Esophagus squamous epithelium (tissue), 5 donors: ENCODE results near the gene POMP. TPM values are rescaled to one million over a fixed set of nuclear protein-coding genes. Genes with fewer than 3 reads are reported as not detected.

Experiments
- DNase-seq: peaks from one replicate; lab custom pipeline; 2025; lab: John Stamatoyannopoulos, UW
- H3K27ac ChIP-seq, 4 donors: fragments of 200-600 bp; sonication (generic); one replicate each; pipeline ENCODE4 v1.5.1; 2016 to 2019; ENCODE audit warnings: mild to moderate bottlenecking in 1 of 4
- H3K27me3 ChIP-seq, 4 donors: fragments of 200-600 bp; sonication (generic); 1 replicate in 3 of 4; 2 replicates in 1 of 4; pipeline versions ENCODE4 v1.5.1 to v1.6.0; 2017 to 2021; ENCODE audit warnings: antibody characterized with exemption in 1 of 4
- H3K36me3 ChIP-seq, 3 donors: fragments of 200-600 bp; sonication (generic); one replicate each; pipeline ENCODE4 v1.5.1; 2016 to 2019
- H3K4me1 ChIP-seq, 3 donors: fragments of 200-600 bp; sonication (generic); one replicate each; pipeline ENCODE4 v1.5.1; 2017 to 2019
- H3K4me3 ChIP-seq, 4 donors: fragments of 200-600 bp; sonication (generic); 1 replicate in 3 of 4; 2 replicates in 1 of 4; pipeline ENCODE4 v1.5.1; 2016 to 2019; ENCODE audit warnings: mild to moderate bottlenecking in 2 of 4, moderate library complexity in 1 of 4
- H3K9me3 ChIP-seq, 3 donors: fragments of 200-600 bp; sonication (generic); one replicate each; pipeline ENCODE4 v1.5.1; 2016 to 2019
- POLR2A ChIP-seq, 4 donors: fragments of 450-650 bp; IDR thresholded peaks; one replicate each; pipeline ENCODE4 v1.6.1; 2017; ENCODE audit warnings: antibody characterized with exemption in 4 of 4, mild to moderate bottlenecking in 4 of 4, moderate library complexity in 3 of 4
- WGBS, 2 donors: methylation state at CpG; one replicate each; pipeline ENCODE4 v1.1.5; 2018; 5-methylcytosine and 5-hydroxymethylcytosine counted together
- intact Hi-C: fragments of 100-400 bp; cut with DNase I; formaldehyde crosslinking; loops from one replicate; pipeline ENCODE4 v1.15.0; 2022
- total RNA-seq, 4 donors: library from RNA; depleted of rRNA; stranded (reverse); fragments of >200 nt; gene quantifications; one replicate each; pipeline ENCODE4 v1.1.0, GENCODE V29; 2016
- TF ChIP-seq, protein P1 (sequence below), 6 experiments: fragments of 450-650 bp in 4 of 6; fragments of 200-600 bp in 2 of 6; sonication (generic) in 2 of 6; IDR thresholded peaks; one replicate each; pipeline ENCODE4 v1.5.1; 2016 to 2019; ENCODE audit warnings: antibody characterized with exemption in 6 of 6, mild to moderate bottlenecking in 4 of 6, moderate library complexity in 4 of 6
- donor health status: DM: yes; HTN: yes; CAD: no.

POMP gene
- total RNA-seq, 4 donors from 2014 or later: 42.8 to 79.4 (median 65.3) TPM

DNA sequence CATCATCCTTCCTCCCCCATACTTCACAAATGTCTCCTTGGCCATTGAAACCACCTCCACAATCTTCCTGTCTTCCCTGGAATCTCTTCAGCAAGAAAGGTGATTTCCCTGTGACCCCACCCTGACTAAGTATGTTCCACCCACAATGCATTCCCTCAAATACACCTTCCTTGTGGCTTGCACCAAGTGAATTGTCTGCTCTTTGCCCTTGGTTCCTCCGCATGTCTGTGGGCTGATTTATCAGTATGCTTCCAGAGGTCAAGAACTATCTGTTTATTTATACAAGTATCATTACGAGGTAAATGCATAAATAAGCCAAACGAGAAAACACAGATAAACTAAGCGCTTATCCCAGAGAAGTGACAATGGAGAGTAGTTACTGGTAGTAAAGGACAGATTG is 45.4 kb upstream of the POMP start:
- Histone ChIP-seq H3K4me1 (no peaks in the 10 kb centered on the region), H3K4me3 (no peak overlapping the region), H3K27me3 (no peaks in the 10 kb centered on the region), H3K9me3 (no peaks in the 10 kb centered on the region), H3K36me3 (no peaks in the 10 kb centered on the region), H3K27ac (no peak overlapping the region)
- 48 to 64% methylated on average over 4 of the region's 4 CpGs for WGBS, 2 donors
- intact Hi-C loops: no loop called here
- no peak for TF ChIP-seq POLR2A (IDR thresholded peaks at IDR 0.05)
- TF ChIP-seq, protein P1, sequence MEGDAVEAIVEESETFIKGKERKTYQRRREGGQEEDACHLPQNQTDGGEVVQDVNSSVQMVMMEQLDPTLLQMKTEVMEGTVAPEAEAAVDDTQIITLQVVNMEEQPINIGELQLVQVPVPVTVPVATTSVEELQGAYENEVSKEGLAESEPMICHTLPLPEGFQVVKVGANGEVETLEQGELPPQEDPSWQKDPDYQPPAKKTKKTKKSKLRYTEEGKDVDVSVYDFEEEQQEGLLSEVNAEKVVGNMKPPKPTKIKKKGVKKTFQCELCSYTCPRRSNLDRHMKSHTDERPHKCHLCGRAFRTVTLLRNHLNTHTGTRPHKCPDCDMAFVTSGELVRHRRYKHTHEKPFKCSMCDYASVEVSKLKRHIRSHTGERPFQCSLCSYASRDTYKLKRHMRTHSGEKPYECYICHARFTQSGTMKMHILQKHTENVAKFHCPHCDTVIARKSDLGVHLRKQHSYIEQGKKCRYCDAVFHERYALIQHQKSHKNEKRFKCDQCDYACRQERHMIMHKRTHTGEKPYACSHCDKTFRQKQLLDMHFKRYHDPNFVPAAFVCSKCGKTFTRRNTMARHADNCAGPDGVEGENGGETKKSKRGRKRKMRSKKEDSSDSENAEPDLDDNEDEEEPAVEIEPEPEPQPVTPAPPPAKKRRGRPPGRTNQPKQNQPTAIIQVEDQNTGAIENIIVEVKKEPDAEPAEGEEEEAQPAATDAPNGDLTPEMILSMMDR (IDR thresholded peaks at IDR 0.05): no peak
- DNase-seq: no peak

DNA sequence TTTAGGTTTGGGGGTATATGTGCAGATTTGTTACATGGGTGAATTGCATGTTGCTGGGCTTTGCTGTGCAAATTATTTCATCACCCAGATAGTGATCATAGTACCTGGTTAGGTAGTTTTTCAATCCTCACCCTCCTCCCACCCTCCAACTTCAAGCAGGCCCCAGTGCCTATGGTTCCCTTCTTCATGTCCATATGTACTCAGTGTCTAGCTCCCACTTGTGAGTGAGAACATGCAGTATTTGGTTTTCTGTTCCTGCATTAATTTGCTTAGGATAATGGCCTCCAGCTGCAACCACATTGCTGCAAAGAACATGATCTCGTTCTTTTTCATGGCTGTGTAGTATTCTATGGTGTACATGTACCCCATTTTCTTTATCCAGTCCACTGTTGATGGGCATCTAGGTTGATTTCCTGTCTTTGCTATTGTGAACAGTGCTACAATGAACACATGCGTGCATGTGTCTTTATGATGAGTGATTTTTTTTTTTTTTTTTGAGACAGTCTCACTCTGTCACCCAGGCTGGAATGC is 42.9 kb upstream of the POMP start:
- no peaks in the 10 kb centered on the region for H3K27me3 ChIP-seq
- 81 to 90% methylated on average over 2 of the region's 2 CpGs for WGBS, 2 donors
- TF ChIP-seq, protein P1 (IDR thresholded peaks at IDR 0.05): no peak
- no peak for TF ChIP-seq POLR2A (IDR thresholded peaks at IDR 0.05)
- H3K36me3 ChIP-seq: no peaks in the 10 kb centered on the region
- H3K9me3 ChIP-seq: no peaks in the 10 kb centered on the region
- H3K27ac ChIP-seq: no peak overlapping the region
- intact Hi-C loops: no loop called here
- no peaks in the 10 kb centered on the region for H3K4me1 ChIP-seq
- no peak overlapping the region for H3K4me3 ChIP-seq
- DNase-seq: no peak

DNA sequence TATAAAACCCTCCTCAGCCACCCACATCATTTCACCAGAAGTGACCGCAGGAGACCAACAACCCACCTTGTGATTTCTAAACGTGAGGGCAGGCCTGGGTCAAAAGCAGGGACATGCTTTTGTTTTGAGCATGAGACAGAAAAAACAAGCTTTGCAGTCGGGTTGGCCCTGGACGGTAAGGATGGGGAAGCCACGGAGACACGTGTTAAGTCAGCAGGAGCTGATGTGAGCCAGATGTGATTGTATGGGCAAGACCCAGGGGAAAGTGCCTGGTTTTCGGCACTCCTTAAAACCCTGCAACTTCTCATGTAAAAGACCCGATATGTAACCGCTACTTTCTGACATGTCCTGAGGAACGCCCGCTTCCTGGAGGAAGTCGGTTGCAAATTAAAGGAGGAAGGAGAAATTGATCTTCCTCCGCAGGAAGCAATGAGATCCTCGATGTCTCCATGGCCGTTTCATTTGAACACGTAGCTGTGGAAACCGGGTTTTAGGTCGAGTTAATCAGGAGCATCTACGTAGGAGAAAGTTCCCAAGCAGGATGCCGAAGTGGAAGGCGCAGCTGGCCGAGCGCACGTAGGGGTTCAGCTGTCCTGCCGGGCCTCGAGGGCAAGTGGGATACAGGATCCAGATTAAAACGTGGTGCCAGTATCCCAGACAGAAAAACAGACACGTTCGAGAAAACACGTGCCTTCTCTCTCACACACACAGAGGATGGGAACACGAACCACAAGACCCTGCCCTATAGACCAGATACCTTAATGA is 40.5 kb upstream of the POMP start:
- H3K9me3 ChIP-seq: no peaks in the 10 kb centered on the region
- H3K27me3 ChIP-seq: no peaks in the 10 kb centered on the region
- no peaks in the 10 kb centered on the region for H3K4me1 ChIP-seq
- intact Hi-C loops: no loop called here
- no peak overlapping the region for H3K27ac ChIP-seq
- no peak for TF ChIP-seq POLR2A (IDR thresholded peaks at IDR 0.05)
- DNase-seq: no peak
- WGBS, 2 donors: 76 to 77% methylated on average over 25 to 30 of the region's 31 CpGs
- H3K36me3 ChIP-seq: no peaks in the 10 kb centered on the region
- no peak overlapping the region for H3K4me3 ChIP-seq

DNA sequence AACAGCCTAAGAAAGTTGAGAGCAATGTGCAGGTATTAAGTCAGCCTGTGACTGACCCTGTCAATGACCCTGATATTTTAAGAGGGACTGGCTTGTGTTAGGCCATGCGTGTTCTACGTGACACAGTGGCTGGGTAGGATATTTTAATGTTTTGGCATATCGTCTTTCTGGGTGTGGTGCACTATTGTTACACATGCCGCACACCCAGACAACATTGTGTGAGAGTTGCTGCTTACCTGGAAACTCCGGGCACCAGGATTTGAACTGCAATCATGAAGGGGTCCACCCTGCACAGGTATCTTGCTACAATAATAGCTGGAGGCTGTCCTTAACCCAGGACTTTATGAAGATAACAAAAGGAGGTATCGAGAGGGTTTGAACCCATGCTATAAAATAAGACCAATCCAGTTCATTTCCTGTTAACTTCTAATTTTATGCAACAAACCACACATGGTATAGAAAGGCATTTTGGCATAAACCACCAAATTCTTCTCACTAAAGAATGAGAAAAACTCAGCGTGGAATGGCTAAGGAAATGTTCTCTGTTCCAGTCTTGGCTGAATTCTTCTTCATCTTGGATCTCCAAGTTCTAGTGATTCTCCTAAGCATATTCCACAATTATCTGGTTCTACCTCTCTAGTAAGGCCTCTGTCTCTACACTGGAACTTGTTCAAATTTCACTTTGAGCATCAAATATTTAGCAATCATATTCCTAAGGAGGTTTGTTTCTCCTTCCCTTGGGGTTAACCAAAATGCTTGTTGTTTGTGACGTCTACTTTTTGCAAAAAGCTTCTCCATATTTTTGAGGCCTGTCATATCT is 38.7 kb upstream of the POMP start:
- no peak for TF ChIP-seq POLR2A (IDR thresholded peaks at IDR 0.05)
- TF ChIP-seq, protein P1 (IDR thresholded peaks at IDR 0.05): no peak
- 67 to 86% methylated on average over 7 to 8 of the region's 8 CpGs for WGBS, 2 donors

DNA sequence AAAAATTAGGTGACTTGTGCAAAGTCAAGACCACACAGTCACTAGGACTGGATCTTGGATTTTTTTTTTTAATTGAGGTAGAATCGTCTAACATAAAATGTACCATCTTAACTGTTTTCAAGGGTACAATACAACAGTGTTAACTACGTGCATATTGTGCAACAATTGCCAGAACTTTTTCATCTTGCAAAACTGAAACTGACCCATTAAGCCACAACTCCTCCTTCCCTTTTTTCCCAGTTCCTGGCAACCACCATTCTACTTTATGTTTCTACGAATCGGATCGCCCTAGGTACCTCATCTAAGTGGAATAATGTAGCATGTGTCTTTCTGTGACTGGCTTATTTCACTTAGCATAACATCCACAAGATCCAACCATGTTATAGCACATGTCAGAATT is 37.5 kb upstream of the POMP start:
- intact Hi-C loops: no loop called here
- DNase-seq: no peak
- Histone ChIP-seq H3K27me3 (no peaks in the 10 kb centered on the region), H3K36me3 (no peaks in the 10 kb centered on the region), H3K4me3 (no peak overlapping the region), H3K4me1 (no peaks in the 10 kb centered on the region), H3K27ac (no peak overlapping the region), H3K9me3 (no peaks in the 10 kb centered on the region)
- TF ChIP-seq, protein P1 (IDR thresholded peaks at IDR 0.05): no peak
- TF ChIP-seq POLR2A (IDR thresholded peaks at IDR 0.05): no peak
- 69 to 81% methylated on average over 5 of the region's 5 CpGs for WGBS, 2 donors

More for the DNA sequence above, 38.7 kb upstream of the POMP start:
- H3K27me3 ChIP-seq: no peaks in the 10 kb centered on the region
- intact Hi-C loops: no loop called here
- no peak for DNase-seq
- H3K4me3 ChIP-seq: no peak overlapping the region
- H3K36me3 ChIP-seq: no peaks in the 10 kb centered on the region
- no peak overlapping the region for H3K27ac ChIP-seq
- no peaks in the 10 kb centered on the region for H3K9me3 ChIP-seq
- H3K4me1 ChIP-seq: no peaks in the 10 kb centered on the region
